ENCODE data around the gene CFAP92. TPM values are rescaled to one million over a fixed set of nuclear protein-coding genes. Genes with fewer than 3 reads are reported as not detected.

Gene CFAP92
- total RNA-seq, 2 donors from 2014 or later: 0.45 TPM; not detected in 1

Other genes with a start within 250 kb of the CFAP92 start
- 10 to 100 TPM; 49.7 to 74.2 TPM for gene ACAD9, start 114.5 kb downstream of the CFAP92 start, total RNA-seq
- gene EFCC1, start 7.2 kb upstream of the CFAP92 start, total RNA-seq: under 1 TPM in 1 of 2 donors, not detected in 1; 0.18 TPM
- gene GP9, start 66.7 kb upstream of the CFAP92 start, total RNA-seq: not detected
- 10 to 100 TPM; 57.4 to 64.1 TPM for gene RAB43, start 127.7 kb upstream of the CFAP92 start, total RNA-seq
- 10 to 100 TPM; 69.9 to 84.0 TPM for gene ISY1, start 167.0 kb upstream of the CFAP92 start, total RNA-seq
- 100 to 1,000 TPM; 282 to 299 TPM for gene CNBP, start 189.8 kb upstream of the CFAP92 start, total RNA-seq